Smooth muscle cell (in vitro differentiated cells): ENCODE data around the gene BNC2. TPM values are rescaled to one million over a fixed set of nuclear protein-coding genes. Genes with fewer than 3 reads are reported as not detected.
"Not testable (repeated sequence)": the region's sequence is repeated elsewhere in the genome, so short reads cannot be mapped to it uniquely, and the experiment has no call there.

ENCODE experiments used
- DNase-seq: peaks from one replicate; lab custom pipeline; 2025; ENCODE audit not compliant: unreplicated experiment; lab: John Stamatoyannopoulos, UW
- H2AFZ ChIP-seq: fragments of 200-600 bp; sonication (generic); 2 replicates; pipeline ENCODE4 v1.6.0; 2016; ENCODE audit warnings: antibody characterized with exemption, low read depth, mild to moderate bottlenecking
- H3F3A ChIP-seq: fragments of 200-600 bp; sonication (generic); 2 replicates; pipeline ENCODE4 v1.6.0; 2017; ENCODE audit warnings: antibody characterized with exemption, low read depth
- H3K27ac ChIP-seq: fragments of 200-600 bp; sonication (generic); 2 replicates; pipeline ENCODE4 v1.5.1; 2016; ENCODE audit warnings: low read depth, mild to moderate bottlenecking
- H3K27me3 ChIP-seq: fragments of 200-600 bp; sonication (generic); 2 replicates; pipeline ENCODE4 v1.6.1; 2016; ENCODE audit warnings: low read depth, mild to moderate bottlenecking
- H3K36me3 ChIP-seq: fragments of 200-600 bp; sonication (generic); 2 replicates; pipeline ENCODE4 v1.5.1; 2016; ENCODE audit warnings: low read depth
- H3K4me1 ChIP-seq: fragments of 200-600 bp; sonication (generic); 2 replicates; pipeline ENCODE4 v1.5.1; 2016; ENCODE audit warnings: low read depth
- H3K4me2 ChIP-seq: fragments of 200-600 bp; sonication (generic); 2 replicates; pipeline ENCODE4 v1.6.0; 2016; ENCODE audit warnings: mild to moderate bottlenecking
- H3K4me3 ChIP-seq: fragments of 200-600 bp; sonication (generic); 2 replicates; pipeline ENCODE4 v1.5.1; 2016; ENCODE audit warnings: mild to moderate bottlenecking
- H3K79me2 ChIP-seq: fragments of 200-600 bp; sonication (generic); 2 replicates; pipeline ENCODE4 v1.6.0; 2016; ENCODE audit warnings: low read depth, mild to moderate bottlenecking
- H3K9ac ChIP-seq: fragments of 200-600 bp; sonication (generic); 2 replicates; pipeline ENCODE4 v1.6.0; 2016; ENCODE audit warnings: low read depth
- H3K9me3 ChIP-seq: fragments of 200-600 bp; sonication (generic); replicated peaks from 2 replicates; pipeline ENCODE4 v1.5.1; 2016; ENCODE audit warnings: low read depth
- H4K20me1 ChIP-seq: fragments of 200-600 bp; sonication (generic); 2 replicates; pipeline ENCODE4 v1.6.0; 2016; ENCODE audit warnings: low read depth
- CTCF ChIP-seq: fragments of 200-600 bp; sonication (generic); IDR thresholded peaks from 2 replicates; pipeline ENCODE4 v1.5.1; 2017; ENCODE audit warnings: borderline replicate concordance, mild to moderate bottlenecking, antibody characterized with exemption; ENCODE audit not compliant: insufficient read depth, poor library complexity, severe bottlenecking
- WGBS: methylation state at CpG from one replicate; pipeline ENCODE4 v1.1.7; 2016; ENCODE audit warnings: low lambda C conversion rate; 5-methylcytosine and 5-hydroxymethylcytosine counted together
- polyA plus RNA-seq: library from polyadenylated mRNA; unstranded; fragments of >200 nt; fragmentation: Nextera tagmentation; extraction: Ambion mirVana; gene quantifications from 2 replicates; pipeline ENCODE4 v1.2.1, GENCODE V29; 2016
- total RNA-seq: library from RNA; depleted of rRNA; stranded (reverse); fragments of >200 nt; gene quantifications from 2 replicates; pipeline ENCODE4 v1.2.3, GENCODE V29; 2014

BNC2 gene
- total and polyA plus RNA-seq, 2 experiments from 2014 or later = 11.6 to 13.5 TPM

- TF ChIP-seq CTCF = no peak
- Histone ChIP-seq H3K9me3 (no peaks in the 10 kb centered on the region), H3K27ac (peak overlapping the region; percentile 6), H3K4me1 (peaks cover 31% of the 10 kb centered on the region), H3K79me2 (no peaks in the 10 kb centered on the region), H3F3A (no peaks in the 10 kb centered on the region), H3K4me2 (peak overlapping the region; percentile 19), H3K27me3 (no peaks in the 10 kb centered on the region), H3K9ac (no peak overlapping the region), H4K20me1 (no peaks in the 10 kb centered on the region), H3K4me3 (no peak overlapping the region), H2AFZ (no peak overlapping the region), H3K36me3 (no peaks in the 10 kb centered on the region)
- WGBS = 73% methylated on average over 7 of the region's 7 CpGs
- DNase-seq = no peak
These were observed 425.1 kb downstream of the BNC2 start for GRCh38 chr9:16445141-16445920.

DNA sequence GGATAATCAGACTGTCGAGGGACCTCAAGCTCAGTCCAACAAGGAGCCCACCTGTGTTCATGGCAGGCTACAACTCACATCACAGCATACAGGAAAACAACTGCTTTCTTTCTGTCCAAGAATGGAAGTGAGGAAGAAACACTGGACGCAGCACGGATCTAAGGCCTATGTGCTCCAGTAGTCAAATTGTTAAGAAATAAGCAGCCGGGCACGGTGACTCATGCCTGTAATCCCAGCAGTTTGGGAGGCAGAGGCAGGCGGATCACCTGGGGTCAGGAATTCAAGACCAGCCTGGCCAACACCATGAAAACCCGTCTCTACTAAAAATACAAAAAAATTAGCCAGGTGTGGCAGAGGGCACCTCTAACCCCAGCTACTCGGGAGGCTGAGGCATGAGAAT is 427.8 kb downstream of the BNC2 start:
- 21% methylated on average over 8 of the region's 8 CpGs for WGBS
- Histone ChIP-seq H3K4me2 (peak overlapping the region; percentile 49), H3F3A (no peaks in the 10 kb centered on the region), H3K9ac (no peak overlapping the region), H3K27me3 (no peaks in the 10 kb centered on the region), H3K36me3 (no peaks in the 10 kb centered on the region), H3K27ac (peak overlapping the region; percentile 20), H3K79me2 (no peaks in the 10 kb centered on the region), H4K20me1 (no peaks in the 10 kb centered on the region), H3K4me3 (no peak overlapping the region), H3K9me3 (no peaks in the 10 kb centered on the region), H2AFZ (no peak overlapping the region), H3K4me1 (peaks cover 11% of the 10 kb centered on the region)
- DNase-seq = no peak
- TF ChIP-seq CTCF = no peak

GRCh38 chr9:16441791-16442190 is 428.7 kb downstream of the BNC2 start:
- H3F3A ChIP-seq = no peaks in the 10 kb centered on the region
- no peak overlapping the region for H2AFZ ChIP-seq
- no peaks in the 10 kb centered on the region for H4K20me1 ChIP-seq
- H3K4me1 ChIP-seq = peaks cover 5% of the 10 kb centered on the region
- no peak overlapping the region for H3K4me2 ChIP-seq
- H3K27ac ChIP-seq = no peak overlapping the region
- no peaks in the 10 kb centered on the region for H3K79me2 ChIP-seq
- DNase-seq = no peak
- H3K9ac ChIP-seq = no peak overlapping the region
- 91% methylated on average over 4 of the region's 4 CpGs for WGBS
- H3K36me3 ChIP-seq = no peaks in the 10 kb centered on the region
- no peak overlapping the region for H3K4me3 ChIP-seq
- H3K27me3 ChIP-seq = no peaks in the 10 kb centered on the region
- no peak for TF ChIP-seq CTCF
- H3K9me3 ChIP-seq = no peaks in the 10 kb centered on the region

DNA sequence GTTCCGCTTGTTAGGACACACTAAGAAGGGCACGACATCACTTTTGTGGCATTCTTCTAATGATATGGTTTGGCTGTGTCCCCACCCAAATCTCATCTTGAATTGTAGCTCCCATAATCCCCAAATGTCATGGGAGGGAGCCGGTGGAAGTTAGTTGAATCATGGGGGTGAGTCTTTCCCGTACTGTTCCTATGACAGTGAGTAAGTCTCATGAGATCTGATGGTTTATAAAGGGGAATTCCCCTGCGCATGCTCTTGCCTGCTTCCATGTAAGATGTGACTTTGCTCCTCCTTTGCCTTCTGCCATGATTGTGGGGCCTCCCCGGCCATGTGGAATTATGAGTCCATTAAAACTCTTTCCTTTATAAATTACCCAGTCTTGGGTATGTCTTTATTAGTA is 431.6 kb downstream of the BNC2 start:
- not testable (repeated sequence) for H4K20me1 ChIP-seq, H3K9me3 ChIP-seq, H3K27ac ChIP-seq, DNase-seq, H3K4me2 ChIP-seq, H2AFZ ChIP-seq, H3K27me3 ChIP-seq, H3K9ac ChIP-seq, H3K36me3 ChIP-seq, H3F3A ChIP-seq, H3K79me2 ChIP-seq, H3K4me3 ChIP-seq
- 78% methylated on average over 6 of the region's 6 CpGs for WGBS
- H3K4me1 ChIP-seq = peaks cover 10% of the 10 kb centered on the region
